Stimulated activated CD4-positive, alpha-beta T cell treated with anti-CD3 and anti-CD28 coated beads, Interleukin-15, amount 100 ng/mL, for 48 hours (primary cell): ENCODE results near the gene FTCD.
"Not testable (repeated sequence)": the region's sequence is repeated elsewhere in the genome, so short reads cannot be mapped to it uniquely, and the experiment has no call there.

Source experiments
- DNase-seq, 2 donors: peaks; one replicate each; pipeline ENCODE4 v3.0.0-alpha.2; 2020; ENCODE audit warnings: low read depth in 2 of 2

Gene FTCD

DNA sequence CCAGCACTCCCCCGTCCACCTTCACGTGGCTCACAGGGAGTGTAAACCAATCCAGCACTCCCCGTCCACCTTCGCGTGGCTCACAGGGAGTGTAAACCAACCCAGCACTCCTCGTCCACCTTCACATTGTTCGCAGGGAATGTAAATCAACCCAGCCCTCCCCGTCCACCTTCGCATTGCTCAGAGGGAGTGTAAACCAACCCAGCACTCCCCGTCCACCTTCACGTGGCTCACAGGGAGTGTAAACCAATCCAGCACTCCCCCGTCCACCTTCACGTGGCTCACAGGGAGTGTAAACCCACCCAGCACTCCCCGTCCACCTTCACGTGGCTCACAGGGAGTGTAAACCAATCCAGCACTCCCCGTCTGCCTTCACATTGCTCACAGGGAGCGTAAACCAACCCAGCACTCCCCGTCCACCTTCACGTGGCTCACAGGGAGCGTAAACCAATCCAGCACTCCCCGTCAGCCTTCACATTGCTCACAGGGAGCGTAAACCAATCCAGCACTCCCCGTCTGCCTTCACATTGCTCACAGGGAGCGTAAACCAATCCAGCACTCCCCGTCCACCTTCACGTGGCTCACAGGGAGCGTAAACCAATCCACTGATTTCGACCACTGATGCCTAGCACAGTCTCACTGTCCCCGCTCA, 14.9 kb downstream of the FTCD start:
- not testable (repeated sequence) for DNase-seq

DNA sequence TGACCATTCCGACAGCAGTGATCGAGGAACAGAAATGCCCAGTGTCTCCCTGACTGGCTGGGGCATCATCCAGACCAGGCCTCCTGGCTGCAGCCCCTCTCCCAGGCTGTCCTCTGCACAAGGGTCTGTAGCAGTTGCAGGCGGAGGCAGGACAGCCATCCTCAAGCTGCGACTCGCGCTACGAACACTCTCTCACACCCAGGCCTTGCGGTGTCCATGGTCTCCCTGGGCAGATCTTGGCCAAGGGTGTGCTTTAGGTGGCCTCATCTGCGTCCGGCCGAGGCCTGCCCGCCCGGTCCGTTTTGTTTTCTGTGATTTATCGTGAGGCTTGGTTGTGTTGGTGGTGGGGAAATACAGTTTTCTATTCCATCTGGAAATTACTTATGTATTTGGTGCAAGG, 15.7 kb downstream of the FTCD start:
- DNase-seq = no peak

GRCh38 chr21:46138383-46138970, 16.9 kb downstream of the FTCD start:
- no peak for DNase-seq

GRCh38 chr21:46137908-46138307, 17.5 kb downstream of the FTCD start:
- DNase-seq = no peak

GRCh38 chr21:46136739-46137349, 18.5 kb downstream of the FTCD start:
- DNase-seq = no peak

DNA sequence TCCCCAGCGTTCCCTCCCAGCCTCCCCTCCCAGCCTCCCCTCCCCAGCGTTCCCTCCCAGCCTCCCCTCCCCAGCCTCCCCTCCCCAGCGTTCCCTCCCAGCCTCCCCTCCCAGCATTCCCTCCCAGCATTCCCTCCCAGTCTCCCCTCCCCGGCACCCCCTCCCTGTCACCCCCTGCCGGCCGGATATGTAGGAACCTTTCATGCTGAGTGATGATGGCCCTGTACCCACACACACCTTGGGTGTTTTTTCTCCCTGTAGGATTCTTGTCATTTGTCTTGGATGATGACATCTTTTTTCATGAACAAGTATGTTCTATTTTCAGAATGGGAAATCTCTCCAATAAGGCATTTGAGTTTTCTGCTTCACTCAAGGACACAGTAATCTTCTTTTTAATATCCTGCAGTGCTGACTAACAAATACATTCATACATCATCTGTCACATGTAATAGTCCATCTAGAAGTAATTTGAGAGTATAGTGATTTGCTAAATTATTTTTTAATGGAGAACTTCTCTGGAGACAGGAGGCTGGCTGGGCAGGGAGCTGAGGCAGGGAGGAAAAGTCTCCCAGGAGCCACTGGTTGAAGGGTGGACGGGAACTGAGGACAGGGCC, 19.5 kb downstream of the FTCD start:
- no peak for DNase-seq

DNA sequence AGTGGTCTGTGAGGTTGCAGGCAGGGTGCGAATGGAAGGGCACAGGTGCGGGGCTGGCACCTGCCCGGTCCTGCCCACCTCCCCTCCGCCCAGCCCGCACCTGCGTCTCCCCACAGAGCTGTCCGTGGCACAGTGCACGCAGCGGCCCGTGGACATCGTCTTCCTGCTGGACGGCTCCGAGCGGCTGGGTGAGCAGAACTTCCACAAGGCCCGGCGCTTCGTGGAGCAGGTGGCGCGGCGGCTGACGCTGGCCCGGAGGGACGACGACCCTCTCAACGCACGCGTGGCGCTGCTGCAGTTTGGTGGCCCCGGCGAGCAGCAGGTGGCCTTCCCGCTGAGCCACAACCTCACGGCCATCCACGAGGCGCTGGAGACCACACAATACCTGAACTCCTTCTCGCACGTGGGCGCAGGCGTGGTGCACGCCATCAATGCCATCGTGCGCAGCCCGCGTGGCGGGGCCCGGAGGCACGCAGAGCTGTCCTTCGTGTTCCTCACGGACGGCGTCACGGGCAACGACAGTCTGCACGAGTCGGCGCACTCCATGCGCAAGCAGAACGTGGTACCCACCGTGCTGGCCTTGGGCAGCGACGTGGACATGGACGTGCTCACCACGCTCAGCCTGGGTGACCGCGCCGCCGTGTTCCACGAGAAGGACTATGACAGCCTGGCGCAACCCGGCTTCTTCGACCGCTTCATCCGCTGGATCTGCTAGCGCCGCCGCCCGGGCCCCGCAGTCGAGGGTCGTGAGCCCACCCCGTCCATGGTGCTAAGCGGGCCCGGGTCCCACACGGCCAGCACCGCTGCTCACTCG, 23.3 kb downstream of the FTCD start:
- DNase-seq = no peak

GRCh38 chr21:46131588-46131837, 23.9 kb downstream of the FTCD start:
- no peak for DNase-seq

- DNase-seq = no peak
Observed at GRCh38 chr21:46130831-46131587, 24.4 kb downstream of the FTCD start.

- no peak for DNase-seq
Observed at GRCh38 chr21:46129846-46130651, 25.3 kb downstream of the FTCD start.

DNA sequence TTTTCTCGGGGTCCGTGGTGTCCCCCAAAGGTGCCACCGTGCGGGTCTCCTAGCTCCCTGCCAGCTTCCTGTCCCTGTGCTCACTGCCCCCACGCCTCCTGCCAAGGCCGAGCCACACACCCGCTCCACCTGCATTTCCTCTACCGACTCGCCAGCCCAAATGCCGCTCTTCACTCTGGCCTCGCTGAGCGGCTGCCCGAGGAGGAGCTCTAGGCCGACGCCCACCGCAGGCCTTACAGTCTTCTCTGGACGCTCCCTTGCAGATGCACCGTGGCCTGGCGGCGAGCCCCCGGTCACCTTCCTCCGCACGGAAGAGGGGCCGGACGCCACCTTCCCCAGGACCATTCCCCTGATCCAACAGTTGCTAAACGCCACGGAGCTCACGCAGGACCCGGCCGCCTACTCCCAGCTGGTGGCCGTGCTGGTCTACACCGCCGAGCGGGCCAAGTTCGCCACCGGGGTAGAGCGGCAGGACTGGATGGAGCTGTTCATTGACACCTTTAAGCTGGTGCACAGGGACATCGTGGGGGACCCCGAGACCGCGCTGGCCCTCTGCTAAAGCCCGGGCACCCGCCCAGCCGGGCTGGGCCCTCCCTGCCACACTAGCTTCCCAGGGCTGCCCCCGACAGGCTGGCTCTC, 26.3 kb downstream of the FTCD start:
- no peak for DNase-seq

DNA sequence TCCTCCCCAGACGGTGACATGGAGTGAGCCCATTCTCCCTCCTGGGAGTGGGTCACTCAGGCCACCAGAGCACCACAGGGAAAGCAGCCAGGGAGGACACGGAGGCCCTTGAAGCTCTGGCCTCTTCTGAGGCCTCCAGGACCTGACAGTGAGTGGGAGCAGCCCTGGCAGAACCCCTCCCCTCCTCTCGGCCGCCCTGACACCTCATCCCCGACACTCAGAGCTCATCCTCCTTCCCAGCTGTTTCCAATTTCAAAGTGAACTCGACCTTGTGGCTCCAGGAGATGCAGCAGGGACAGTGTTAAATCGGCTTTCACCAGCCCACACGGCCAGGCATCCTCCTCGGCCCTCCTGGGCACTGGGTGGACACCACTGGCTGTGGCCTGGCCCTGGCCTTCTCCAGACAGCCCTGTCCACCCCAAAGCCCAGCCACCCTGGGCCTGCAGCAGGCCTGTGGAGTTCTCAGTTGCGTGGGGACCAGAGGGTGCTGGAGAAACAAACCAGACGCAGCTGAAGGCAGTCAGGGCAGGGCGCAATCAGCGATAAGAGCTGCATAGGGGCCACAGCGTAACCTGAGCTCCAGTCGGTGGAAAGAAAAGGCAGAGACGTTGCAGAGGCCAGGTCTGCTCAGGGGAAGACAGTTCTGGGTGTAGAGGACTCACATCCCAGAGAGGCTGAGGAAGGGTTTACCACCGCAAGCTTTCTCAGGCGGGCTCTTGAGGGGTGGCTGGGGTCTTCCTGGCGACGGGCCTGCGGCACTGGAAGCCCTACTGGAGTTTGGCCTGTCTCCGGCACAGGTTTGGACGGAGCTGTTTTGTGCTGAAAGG, 27.1 kb downstream of the FTCD start:
- no peak for DNase-seq

DNA sequence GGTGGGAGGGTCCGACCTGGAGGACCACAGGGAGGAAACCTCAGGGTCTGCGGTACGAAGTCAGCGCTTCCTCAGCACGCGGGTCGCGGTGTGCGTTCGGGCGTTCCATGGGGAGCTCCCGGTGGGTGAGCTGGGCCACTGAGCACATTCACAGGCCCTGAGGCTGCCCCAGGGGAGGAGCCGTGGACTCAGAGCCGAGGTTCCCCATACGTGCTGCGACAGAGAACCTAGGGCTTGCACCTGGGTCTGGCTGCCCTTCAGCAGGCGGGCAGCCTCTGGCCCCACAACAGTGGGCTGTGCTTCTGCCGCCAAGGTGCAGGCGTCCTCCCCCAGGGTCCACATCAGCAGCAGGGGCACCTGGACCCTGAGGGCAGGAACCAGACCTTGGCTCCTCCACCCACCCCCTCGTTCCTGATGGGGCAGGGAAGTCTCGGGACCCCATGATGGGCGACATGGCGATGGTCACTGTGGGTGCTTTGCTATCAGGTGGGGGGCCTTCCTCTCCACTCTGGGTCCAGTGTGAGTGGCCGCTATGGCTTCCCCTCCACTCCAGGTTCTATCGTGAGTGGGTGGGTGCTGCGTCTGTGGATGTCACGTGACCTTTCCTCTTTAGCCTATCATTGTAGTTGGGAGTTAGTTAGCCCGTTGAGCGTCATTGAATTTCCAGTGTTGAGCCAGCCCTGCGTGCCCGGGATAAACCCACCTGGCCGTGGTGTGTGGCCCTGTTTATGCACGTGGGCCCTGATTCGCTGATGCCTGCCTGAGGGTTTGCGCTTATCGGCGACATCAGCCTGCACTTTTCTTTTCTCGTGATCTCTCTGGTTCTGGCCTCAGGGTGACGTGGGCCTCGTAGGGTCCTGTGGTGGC, 27.9 kb downstream of the FTCD start:
- no peak for DNase-seq

DNA sequence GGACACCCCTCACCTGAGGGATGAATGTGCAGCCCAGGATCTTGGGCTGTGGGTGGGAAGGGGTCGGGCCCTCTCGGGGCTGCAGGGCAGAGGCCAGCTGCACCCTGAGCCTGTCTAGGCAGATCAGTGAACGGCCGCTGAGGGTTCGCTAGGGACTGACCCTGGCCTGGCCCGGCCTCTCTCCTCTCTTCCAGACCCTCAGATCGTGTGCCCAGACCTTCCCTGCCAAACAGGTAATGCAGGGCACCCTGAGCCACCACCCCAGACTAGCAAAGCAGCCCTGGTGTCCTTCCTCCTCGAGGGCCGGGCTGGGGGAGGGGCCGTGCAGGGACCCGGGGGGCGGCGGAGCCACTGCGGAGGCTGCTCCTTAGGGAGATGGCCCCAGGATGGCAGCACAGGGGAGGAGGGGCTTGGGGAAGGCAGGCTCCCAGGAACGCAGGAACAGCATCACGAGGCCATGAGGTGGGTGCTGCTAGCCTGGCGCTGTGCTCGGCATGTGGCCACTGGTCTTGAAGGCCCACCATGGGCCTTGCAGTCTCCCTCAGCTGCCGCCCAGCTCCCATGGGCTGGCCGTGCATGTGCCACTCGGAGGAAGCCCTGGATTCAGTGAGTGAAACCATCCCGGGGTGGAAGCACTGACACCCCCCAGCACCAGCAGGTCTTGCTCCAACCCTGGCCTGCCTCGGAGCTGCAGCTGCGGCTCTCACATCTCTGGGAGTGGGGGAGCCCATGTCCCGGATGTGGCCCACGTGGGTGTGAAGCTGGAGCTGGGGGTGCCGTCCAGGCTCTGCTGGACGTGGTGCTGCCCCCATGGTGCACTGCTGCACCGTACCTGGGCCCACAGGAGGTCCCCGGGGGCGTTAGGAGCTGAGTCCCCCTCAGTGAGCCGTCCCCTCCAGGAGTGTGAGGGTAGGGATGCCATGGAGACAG, 28.8 kb downstream of the FTCD start:
- no peak for DNase-seq

DNA sequence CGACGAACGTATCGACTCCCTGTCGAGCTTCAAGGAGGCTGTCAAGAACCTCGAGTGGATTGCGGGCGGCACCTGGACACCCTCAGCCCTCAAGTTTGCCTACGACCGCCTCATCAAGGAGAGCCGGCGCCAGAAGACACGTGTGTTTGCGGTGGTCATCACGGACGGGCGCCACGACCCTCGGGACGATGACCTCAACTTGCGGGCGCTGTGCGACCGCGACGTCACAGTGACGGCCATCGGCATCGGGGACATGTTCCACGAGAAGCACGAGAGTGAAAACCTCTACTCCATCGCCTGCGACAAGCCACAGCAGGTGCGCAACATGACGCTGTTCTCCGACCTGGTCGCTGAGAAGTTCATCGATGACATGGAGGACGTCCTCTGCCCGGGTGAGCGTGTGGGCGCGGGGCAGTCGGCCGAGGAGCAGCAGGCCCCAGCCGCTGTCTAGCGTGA, 29.5 kb downstream of the FTCD start:
- no peak for DNase-seq

GRCh38 chr21:46124926-46125845, 30.2 kb downstream of the FTCD start:
- DNase-seq = no peak
